ENCODE data around the gene STXBP5L.

Gene STXBP5L

GRCh38 chr3:121462565-121462964 lies 554.6 kb downstream of the STXBP5L start:
- H3K4me3 ChIP-seq (ENCODE audit: low read depth, low read length), result no peak overlapping the region
- TF ChIP-seq MYC (IDR thresholded peaks at IDR 0.05; ENCODE audit: low read depth, low read length), result no peak
- TF ChIP-seq, protein P1, sequence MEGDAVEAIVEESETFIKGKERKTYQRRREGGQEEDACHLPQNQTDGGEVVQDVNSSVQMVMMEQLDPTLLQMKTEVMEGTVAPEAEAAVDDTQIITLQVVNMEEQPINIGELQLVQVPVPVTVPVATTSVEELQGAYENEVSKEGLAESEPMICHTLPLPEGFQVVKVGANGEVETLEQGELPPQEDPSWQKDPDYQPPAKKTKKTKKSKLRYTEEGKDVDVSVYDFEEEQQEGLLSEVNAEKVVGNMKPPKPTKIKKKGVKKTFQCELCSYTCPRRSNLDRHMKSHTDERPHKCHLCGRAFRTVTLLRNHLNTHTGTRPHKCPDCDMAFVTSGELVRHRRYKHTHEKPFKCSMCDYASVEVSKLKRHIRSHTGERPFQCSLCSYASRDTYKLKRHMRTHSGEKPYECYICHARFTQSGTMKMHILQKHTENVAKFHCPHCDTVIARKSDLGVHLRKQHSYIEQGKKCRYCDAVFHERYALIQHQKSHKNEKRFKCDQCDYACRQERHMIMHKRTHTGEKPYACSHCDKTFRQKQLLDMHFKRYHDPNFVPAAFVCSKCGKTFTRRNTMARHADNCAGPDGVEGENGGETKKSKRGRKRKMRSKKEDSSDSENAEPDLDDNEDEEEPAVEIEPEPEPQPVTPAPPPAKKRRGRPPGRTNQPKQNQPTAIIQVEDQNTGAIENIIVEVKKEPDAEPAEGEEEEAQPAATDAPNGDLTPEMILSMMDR (IDR thresholded peaks at IDR 0.05; ENCODE audit: low read depth, low read length), result no peak
- no peak for TF ChIP-seq POLR2A (IDR thresholded peaks at IDR 0.05; ENCODE audit: extremely low read depth, insufficient read length)
- no peak for TF ChIP-seq MAX (IDR thresholded peaks at IDR 0.05; ENCODE audit: low read depth, low read length)
- DNase-seq (ENCODE audit: low read depth), result no peak

GRCh38 chr3:121463745-121464144 lies 555.7 kb downstream of the STXBP5L start:
- no peak for DNase-seq (ENCODE audit: low read depth)
- TF ChIP-seq MYC (IDR thresholded peaks at IDR 0.05; ENCODE audit: low read depth, low read length), result no peak
- TF ChIP-seq MAX (IDR thresholded peaks at IDR 0.05; ENCODE audit: low read depth, low read length), result no peak
- TF ChIP-seq, protein P1 (IDR thresholded peaks at IDR 0.05; ENCODE audit: low read depth, low read length), result no peak
- no peak for TF ChIP-seq POLR2A (IDR thresholded peaks at IDR 0.05; ENCODE audit: extremely low read depth, insufficient read length)
- no peak overlapping the region for H3K4me3 ChIP-seq (ENCODE audit: low read depth, low read length)

DNA sequence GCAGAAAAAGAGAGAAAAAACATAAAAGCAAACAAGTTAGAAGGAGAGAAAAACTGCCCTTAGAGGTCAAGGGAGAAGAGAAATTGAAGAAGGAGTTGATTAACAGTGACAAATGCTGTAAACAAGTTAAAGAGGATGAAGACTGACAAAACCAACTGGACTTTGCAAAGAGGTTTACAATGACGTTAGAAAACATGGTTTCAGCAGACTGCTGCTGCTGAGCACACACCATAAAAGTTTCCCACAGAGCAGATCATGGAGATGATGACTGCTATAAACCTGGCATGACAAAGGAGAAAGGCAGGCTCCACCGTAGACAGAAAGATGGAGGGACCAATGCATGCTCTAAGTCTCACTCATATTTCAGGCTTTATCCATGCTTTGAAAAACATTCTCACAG lies 559.1 kb downstream of the STXBP5L start:
- TF ChIP-seq MAX (IDR thresholded peaks at IDR 0.05; ENCODE audit: low read depth, low read length) (no peak), MYC (IDR thresholded peaks at IDR 0.05; ENCODE audit: low read depth, low read length) (no peak), POLR2A (IDR thresholded peaks at IDR 0.05; ENCODE audit: extremely low read depth, insufficient read length) (no peak)
- TF ChIP-seq, protein P1 (IDR thresholded peaks at IDR 0.05; ENCODE audit: low read depth, low read length), result no peak
- H3K4me3 ChIP-seq (ENCODE audit: low read depth, low read length), result no peak overlapping the region
- DNase-seq (ENCODE audit: low read depth), result no peak

DNA sequence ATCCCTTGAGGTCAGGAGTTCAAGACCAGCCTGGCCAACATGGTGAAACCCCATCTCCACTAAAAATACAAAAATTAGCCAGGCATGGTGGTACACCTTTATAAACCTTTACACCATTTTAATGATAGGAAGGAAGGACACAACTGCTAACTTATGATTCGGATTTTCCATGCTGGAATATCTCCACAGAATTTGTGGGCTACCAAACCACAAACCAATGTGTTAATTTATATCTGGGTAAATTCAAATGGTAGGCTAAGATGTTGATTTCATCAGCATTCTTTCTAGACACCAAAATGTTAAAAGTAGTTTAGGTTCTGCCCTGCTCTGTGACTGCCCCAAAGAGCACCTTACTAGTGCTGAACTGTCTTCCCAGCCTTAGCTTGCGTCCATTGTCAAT lies 565.0 kb downstream of the STXBP5L start:
- DNase-seq (ENCODE audit: low read depth), result no peak

More for the DNA sequence above, 565.0 kb downstream of the STXBP5L start:
- no peak overlapping the region for H3K4me3 ChIP-seq (ENCODE audit: low read depth, low read length)
- no peak for TF ChIP-seq MAX (IDR thresholded peaks at IDR 0.05; ENCODE audit: low read depth, low read length)
- TF ChIP-seq, protein P1 (IDR thresholded peaks at IDR 0.05; ENCODE audit: low read depth, low read length), result no peak
- TF ChIP-seq MYC (IDR thresholded peaks at IDR 0.05; ENCODE audit: low read depth, low read length), result no peak
- no peak for TF ChIP-seq POLR2A (IDR thresholded peaks at IDR 0.05; ENCODE audit: extremely low read depth, insufficient read length)

Data from NB4 (cell line).